ENCODE results near the gene RAPGEF1. TPM values are rescaled to one million over a fixed set of nuclear protein-coding genes. Genes with fewer than 3 reads are reported as not detected.

RAPGEF1 gene
- total RNA-seq, 1 donor from 2014 or later, result 57.9 TPM

DNA sequence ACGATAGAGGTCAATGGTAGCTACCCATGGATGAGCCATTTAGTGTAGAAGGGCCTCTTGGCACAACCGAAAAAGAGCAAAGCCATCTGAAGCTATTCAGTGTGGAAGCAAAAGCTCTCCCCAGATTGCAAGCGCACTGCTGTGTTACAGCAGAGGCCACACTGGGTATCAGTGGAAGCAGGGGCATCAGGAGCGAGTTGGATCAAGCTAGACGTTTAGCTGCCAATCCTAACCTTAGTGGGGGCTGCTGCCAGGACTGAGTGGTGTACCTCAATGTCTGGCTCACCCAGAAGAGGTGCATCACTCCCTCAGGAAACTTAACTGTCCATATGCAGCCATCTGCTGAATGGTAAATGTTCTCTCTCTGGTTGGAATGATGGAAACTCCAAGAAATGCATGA, 44.5 kb downstream of the RAPGEF1 start:
- Histone ChIP-seq H3K4me1 (peaks cover 65% of the 10 kb centered on the region), H3K4me3 (no peak overlapping the region), H3K27ac (no peak overlapping the region), H3K36me3 (no peaks in the 10 kb centered on the region), H3K9me3 (no peaks in the 10 kb centered on the region), H3K27me3 (no peaks in the 10 kb centered on the region)
- intact Hi-C loops (cut with DNase I), result no loop called here
- no peak for DNase-seq (ENCODE audit: extremely low spot score in 2 of 2)
- TF ChIP-seq POLR2A (IDR thresholded peaks at IDR 0.05) (no peak), POLR2AphosphoS5 (IDR thresholded peaks at IDR 0.05; ENCODE audit: insufficient read depth in 1 of 2, low read depth in 1 of 2) (no peak)
- TF ChIP-seq, protein P1, sequence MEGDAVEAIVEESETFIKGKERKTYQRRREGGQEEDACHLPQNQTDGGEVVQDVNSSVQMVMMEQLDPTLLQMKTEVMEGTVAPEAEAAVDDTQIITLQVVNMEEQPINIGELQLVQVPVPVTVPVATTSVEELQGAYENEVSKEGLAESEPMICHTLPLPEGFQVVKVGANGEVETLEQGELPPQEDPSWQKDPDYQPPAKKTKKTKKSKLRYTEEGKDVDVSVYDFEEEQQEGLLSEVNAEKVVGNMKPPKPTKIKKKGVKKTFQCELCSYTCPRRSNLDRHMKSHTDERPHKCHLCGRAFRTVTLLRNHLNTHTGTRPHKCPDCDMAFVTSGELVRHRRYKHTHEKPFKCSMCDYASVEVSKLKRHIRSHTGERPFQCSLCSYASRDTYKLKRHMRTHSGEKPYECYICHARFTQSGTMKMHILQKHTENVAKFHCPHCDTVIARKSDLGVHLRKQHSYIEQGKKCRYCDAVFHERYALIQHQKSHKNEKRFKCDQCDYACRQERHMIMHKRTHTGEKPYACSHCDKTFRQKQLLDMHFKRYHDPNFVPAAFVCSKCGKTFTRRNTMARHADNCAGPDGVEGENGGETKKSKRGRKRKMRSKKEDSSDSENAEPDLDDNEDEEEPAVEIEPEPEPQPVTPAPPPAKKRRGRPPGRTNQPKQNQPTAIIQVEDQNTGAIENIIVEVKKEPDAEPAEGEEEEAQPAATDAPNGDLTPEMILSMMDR (IDR thresholded peaks at IDR 0.05), result no peak

DNA sequence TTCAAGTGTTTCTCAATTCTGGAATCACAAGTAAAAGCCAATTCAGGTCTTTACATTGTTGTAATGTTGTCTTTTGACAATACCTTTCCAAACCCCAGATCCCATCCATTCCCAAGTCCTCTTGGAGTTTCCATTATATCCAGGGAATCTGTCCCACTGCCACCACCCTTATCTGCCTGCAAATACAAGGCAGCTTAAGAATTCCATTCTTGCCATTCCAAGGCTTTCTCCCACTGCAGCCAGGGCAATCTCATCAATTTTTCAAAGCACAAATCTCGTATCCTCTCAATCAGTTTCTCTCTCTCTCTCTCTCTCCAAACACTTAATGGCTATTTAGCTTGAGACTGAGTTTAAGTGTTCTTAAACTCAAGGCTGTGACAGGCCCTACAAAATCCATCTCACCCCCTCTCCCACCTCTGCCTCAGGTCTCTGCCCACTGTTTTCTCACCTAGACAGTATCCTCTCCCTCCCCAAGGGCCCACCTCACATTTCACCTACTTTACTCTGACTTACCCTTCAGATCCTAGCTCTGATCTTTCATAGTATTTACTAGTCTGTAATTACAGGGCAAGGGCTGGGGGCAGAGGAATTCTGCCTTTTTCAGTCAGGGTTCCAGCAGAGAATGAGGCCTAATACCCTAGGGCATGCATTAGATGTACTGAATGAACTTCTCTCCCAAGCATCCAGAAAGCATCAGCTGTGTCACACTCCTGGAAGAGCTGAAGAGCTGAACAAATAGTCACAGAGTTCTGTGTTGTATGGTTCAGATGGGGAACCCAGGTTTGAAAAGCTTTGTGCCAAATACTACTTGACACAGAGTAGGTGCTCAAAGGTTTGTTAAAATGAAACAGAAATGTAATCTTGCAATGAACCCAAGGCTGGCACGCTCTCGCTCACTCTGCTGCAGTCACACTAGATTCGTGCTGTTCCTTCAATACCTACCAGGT, 46.0 kb downstream of the RAPGEF1 start:
- Histone ChIP-seq H3K27me3 (no peaks in the 10 kb centered on the region), H3K4me1 (peaks cover 51% of the 10 kb centered on the region), H3K9me3 (no peaks in the 10 kb centered on the region), H3K36me3 (no peaks in the 10 kb centered on the region), H3K27ac (no peak overlapping the region), H3K4me3 (no peak overlapping the region)
- intact Hi-C loops (cut with DNase I), result no loop called here
- DNase-seq (ENCODE audit: extremely low spot score in 2 of 2), result no peak
- TF ChIP-seq POLR2AphosphoS5 (IDR thresholded peaks at IDR 0.05; ENCODE audit: insufficient read depth in 1 of 2, low read depth in 1 of 2) (no peak), POLR2A (IDR thresholded peaks at IDR 0.05) (no peak)
- TF ChIP-seq, protein P1 (IDR thresholded peaks at IDR 0.05), result no peak

DNA sequence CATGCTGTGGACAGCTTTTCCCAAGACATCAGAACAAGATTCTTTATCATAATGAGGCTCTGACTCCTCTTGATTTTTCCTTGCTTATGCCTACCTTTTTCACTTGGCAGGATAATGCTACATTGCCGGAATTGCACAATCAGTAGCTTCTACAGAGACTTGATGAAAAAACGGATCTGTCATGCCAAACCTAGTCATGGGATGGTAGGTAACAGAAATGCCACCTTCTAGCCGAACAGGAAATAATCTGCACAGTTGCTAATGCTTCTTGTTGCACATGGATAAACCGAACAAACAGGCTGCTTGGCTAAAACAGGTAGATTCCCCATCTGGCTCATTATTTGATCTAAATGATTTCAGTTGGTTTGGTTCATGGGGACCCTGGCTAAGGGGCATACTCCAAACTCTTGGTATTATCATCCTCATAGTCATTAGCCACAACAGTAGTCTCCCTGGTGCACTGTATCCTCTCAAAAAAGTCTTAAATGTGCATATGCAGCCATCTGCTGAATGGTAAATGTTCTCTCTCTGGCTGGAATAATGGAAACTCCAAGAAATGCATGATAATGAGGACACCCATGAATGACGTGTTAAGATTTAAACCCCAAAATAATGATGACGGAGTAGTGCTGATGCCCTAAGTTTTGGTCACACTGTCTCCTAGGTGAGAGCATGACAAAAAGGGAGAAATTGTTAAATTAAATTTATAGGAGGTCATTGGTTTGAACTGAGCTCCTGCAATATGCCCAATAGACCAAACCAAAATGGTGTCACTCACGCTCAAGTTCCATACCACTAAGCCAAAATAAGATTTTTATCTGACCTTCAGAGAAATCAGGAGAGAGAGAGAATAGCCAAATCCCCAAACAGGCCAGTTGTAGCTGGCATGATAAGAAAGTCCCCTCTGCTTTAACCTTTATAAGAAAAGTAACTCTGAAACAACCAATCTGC, 47.0 kb downstream of the RAPGEF1 start:
- peaks cover 49% of the 10 kb centered on the region for H3K4me1 ChIP-seq
- no peaks in the 10 kb centered on the region for H3K36me3 ChIP-seq
- no peaks in the 10 kb centered on the region for H3K9me3 ChIP-seq
- intact Hi-C loops (cut with DNase I), result no loop called here
- no peak for DNase-seq (ENCODE audit: extremely low spot score in 2 of 2)
- TF ChIP-seq, protein P1 (IDR thresholded peaks at IDR 0.05), result no peak
- peak in 1 of 2 donors; percentile 76 for TF ChIP-seq POLR2AphosphoS5 (IDR thresholded peaks at IDR 0.05; ENCODE audit: insufficient read depth in 1 of 2, low read depth in 1 of 2)
- no peak overlapping the region for H3K4me3 ChIP-seq
- H3K27ac ChIP-seq, result no peak overlapping the region
- H3K27me3 ChIP-seq, result no peaks in the 10 kb centered on the region

DNA sequence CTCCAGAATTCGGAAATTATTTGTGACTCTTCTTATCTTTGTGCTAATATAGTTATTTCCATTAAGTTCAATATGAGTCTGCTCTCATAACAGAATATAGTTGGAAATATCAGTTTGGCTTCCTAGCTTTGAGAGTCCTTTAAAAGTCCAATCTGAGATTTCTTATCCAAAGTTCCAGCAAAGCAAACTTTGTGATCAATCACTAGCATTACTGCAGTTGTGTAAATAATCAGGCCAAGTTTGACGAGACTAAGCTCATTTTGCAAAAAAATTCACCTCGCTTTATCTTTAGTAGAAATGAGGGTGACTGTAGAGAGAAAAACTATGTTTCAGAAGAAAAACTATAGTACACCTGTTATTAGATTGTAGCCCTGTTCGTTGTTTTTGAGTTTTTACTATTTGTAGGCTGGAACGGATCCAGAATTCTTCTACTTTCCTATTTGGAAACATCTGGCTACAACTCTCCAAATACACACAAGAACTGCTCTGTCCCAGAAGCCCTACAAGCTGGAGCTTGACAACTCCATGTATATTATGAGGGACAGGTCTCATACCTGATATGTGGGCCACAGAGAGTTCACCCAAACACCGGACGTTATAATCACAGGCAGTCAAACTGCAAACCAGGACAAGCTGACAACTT, 47.8 kb downstream of the RAPGEF1 start:
- intact Hi-C loops (cut with DNase I), result no loop called here
- H3K27me3 ChIP-seq, result no peaks in the 10 kb centered on the region
- H3K4me3 ChIP-seq, result no peak overlapping the region
- no peaks in the 10 kb centered on the region for H3K36me3 ChIP-seq
- H3K4me1 ChIP-seq, result peaks cover 45% of the 10 kb centered on the region
- no peak for DNase-seq (ENCODE audit: extremely low spot score in 2 of 2)
- TF ChIP-seq, protein P1 (IDR thresholded peaks at IDR 0.05), result no peak
- TF ChIP-seq POLR2AphosphoS5 (IDR thresholded peaks at IDR 0.05; ENCODE audit: insufficient read depth in 1 of 2, low read depth in 1 of 2) (no peak), POLR2A (IDR thresholded peaks at IDR 0.05) (no peak)
- H3K9me3 ChIP-seq, result no peaks in the 10 kb centered on the region
- no peak overlapping the region for H3K27ac ChIP-seq

Measured in vagina (tissue), 2 donors.